PC-3 (cell line): Measurements from ENCODE around the gene RPL13A.

Experiments used
- CTCF ChIP-seq: fragments of 300-600 bp; sonication (generic); conservative IDR thresholded peaks from 2 replicates; pipeline ENCODE4 v1.5.1; 2017; ENCODE audit warnings: antibody characterized with exemption, low read depth, mild to moderate bottlenecking, low read length
- EZH2 ChIP-seq: fragments of 300-600 bp; sonication (generic); IDR thresholded peaks from one replicate; pipeline ENCODE4 v1.6.1; 2017; ENCODE audit warnings: antibody characterized with exemption, mild to moderate bottlenecking, low read length; ENCODE audit not compliant: unreplicated experiment
- EZH2phosphoT487 ChIP-seq: fragments of 300-600 bp; sonication (generic); IDR thresholded peaks from 2 replicates; pipeline ENCODE4 v1.6.1; 2018; ENCODE audit warnings: mild to moderate bottlenecking, antibody characterized with exemption, low read length, borderline replicate concordance

DNA sequence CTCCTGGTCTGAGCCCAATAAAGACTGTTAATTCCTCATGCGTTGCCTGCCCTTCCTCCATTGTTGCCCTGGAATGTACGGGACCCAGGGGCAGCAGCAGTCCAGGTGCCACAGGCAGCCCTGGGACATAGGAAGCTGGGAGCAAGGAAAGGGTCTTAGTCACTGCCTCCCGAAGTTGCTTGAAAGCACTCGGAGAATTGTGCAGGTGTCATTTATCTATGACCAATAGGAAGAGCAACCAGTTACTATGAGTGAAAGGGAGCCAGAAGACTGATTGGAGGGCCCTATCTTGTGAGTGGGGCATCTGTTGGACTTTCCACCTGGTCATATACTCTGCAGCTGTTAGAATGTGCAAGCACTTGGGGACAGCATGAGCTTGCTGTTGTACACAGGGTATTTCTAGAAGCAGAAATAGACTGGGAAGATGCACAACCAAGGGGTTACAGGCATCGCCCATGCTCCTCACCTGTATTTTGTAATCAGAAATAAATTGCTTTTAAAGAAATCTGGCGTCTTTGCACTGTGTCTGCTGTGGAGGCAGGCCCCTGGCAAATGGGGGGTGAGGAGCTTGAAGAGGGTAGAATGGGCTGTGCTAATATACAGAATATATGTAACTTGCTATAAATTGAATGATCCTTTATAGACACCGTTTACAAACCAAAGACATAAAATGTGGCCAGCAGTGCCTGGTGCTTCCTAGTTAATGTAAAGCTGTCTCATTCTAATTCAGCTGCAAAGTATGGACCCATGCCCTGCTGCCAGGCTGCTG, 4.6 kb downstream of the RPL13A start:
- no peak for TF ChIP-seq EZH2
- no peak for TF ChIP-seq CTCF
- TF ChIP-seq EZH2phosphoT487: no peak
